HL-60 (cell line): ENCODE data around the gene KIRREL2.

Experiments
- GABPA ChIP-seq: IDR thresholded peaks from 2 replicates; pipeline ENCODE4 v1.6.1; 2012; ENCODE audit warnings: low read depth
- POLR2AphosphoS5 ChIP-seq: IDR thresholded peaks from 2 replicates; pipeline ENCODE4 v1.6.1; 2012; ENCODE audit warnings: low read depth
- SPI1 ChIP-seq: IDR thresholded peaks from 2 replicates; pipeline ENCODE4 v1.6.1; 2012; ENCODE audit warnings: low read depth, mild to moderate bottlenecking, borderline replicate concordance
- TF ChIP-seq, protein P1 (sequence below): IDR thresholded peaks from 2 replicates; pipeline ENCODE4 v1.6.1; 2012; ENCODE audit warnings: low read depth; ENCODE audit not compliant: insufficient replicate concordance
- TF ChIP-seq, protein P2 (sequence below): IDR thresholded peaks from one replicate; pipeline ENCODE4 v1.5.1; 2011; ENCODE audit warnings: low read length, control low read depth, inconsistent platforms; ENCODE audit not compliant: insufficient read depth

DNA sequence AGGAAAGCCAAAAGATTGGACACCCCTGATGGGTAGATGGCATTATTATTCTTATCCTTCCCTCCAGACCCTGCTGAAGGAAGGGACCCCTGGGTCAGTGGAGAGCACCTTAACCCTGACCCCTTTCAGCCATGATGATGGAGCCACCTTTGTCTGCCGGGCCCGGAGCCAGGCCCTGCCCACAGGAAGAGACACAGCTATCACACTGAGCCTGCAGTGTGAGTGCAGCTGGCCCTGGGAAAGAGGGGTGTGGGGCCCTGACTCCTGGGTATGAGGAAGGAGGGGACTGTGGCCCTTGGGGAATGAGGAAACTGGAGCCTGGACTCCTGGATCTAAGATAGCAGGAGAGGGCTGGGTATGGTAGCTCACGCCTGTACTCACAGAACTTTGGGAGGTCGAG lies 2.7 kb downstream of the KIRREL2 start:
- TF ChIP-seq, protein P1, sequence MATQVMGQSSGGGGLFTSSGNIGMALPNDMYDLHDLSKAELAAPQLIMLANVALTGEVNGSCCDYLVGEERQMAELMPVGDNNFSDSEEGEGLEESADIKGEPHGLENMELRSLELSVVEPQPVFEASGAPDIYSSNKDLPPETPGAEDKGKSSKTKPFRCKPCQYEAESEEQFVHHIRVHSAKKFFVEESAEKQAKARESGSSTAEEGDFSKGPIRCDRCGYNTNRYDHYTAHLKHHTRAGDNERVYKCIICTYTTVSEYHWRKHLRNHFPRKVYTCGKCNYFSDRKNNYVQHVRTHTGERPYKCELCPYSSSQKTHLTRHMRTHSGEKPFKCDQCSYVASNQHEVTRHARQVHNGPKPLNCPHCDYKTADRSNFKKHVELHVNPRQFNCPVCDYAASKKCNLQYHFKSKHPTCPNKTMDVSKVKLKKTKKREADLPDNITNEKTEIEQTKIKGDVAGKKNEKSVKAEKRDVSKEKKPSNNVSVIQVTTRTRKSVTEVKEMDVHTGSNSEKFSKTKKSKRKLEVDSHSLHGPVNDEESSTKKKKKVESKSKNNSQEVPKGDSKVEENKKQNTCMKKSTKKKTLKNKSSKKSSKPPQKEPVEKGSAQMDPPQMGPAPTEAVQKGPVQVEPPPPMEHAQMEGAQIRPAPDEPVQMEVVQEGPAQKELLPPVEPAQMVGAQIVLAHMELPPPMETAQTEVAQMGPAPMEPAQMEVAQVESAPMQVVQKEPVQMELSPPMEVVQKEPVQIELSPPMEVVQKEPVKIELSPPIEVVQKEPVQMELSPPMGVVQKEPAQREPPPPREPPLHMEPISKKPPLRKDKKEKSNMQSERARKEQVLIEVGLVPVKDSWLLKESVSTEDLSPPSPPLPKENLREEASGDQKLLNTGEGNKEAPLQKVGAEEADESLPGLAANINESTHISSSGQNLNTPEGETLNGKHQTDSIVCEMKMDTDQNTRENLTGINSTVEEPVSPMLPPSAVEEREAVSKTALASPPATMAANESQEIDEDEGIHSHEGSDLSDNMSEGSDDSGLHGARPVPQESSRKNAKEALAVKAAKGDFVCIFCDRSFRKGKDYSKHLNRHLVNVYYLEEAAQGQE = no peak
- TF ChIP-seq, protein P2, sequence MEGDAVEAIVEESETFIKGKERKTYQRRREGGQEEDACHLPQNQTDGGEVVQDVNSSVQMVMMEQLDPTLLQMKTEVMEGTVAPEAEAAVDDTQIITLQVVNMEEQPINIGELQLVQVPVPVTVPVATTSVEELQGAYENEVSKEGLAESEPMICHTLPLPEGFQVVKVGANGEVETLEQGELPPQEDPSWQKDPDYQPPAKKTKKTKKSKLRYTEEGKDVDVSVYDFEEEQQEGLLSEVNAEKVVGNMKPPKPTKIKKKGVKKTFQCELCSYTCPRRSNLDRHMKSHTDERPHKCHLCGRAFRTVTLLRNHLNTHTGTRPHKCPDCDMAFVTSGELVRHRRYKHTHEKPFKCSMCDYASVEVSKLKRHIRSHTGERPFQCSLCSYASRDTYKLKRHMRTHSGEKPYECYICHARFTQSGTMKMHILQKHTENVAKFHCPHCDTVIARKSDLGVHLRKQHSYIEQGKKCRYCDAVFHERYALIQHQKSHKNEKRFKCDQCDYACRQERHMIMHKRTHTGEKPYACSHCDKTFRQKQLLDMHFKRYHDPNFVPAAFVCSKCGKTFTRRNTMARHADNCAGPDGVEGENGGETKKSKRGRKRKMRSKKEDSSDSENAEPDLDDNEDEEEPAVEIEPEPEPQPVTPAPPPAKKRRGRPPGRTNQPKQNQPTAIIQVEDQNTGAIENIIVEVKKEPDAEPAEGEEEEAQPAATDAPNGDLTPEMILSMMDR = no peak
- TF ChIP-seq POLR2AphosphoS5 (no peak), GABPA (no peak), SPI1 (no peak)
